GM13976 (cell line): ENCODE measurements around the gene SPAG6.
"Not testable (repeated sequence)": the region's sequence is repeated elsewhere in the genome, so short reads cannot be mapped to it uniquely, and the experiment has no call there.

ENCODE experiments used
- DNase-seq: peaks from one replicate; pipeline ENCODE4 v3.0.0; 2012; ENCODE audit warnings: low spot score
- CTCF ChIP-seq: IDR thresholded peaks from 2 replicates; pipeline ENCODE4 v1.5.1; 2012; ENCODE audit warnings: borderline replicate concordance, mild to moderate bottlenecking; ENCODE audit not compliant: insufficient read depth; ENCODE audit errors: extremely low read depth, missing control alignments, control extremely low read depth
- in situ Hi-C: fragments of 300-500 bp; cut with MboI; formaldehyde crosslinking; loops from one replicate; pipeline ENCODE4 v1.12.0; 2022; ENCODE audit warnings: low sequenced_read_pairs, mixed read lengths, inconsistent platforms; ENCODE audit not compliant: unreplicated experiment

Gene SPAG6

GRCh38 chr10:22345301-22346095 is at the start of gene SPAG6:
Gene SPAG6 (plus strand): TSS chr10:22345496. CDS start chr10:22345612, 116 bp downstream.
- TF ChIP-seq CTCF: no peak
- peak; percentile 48 for DNase-seq
- in situ Hi-C loops: no loop called here

- TF ChIP-seq CTCF: no peak
- in situ Hi-C loops: no loop called here
- no peak for DNase-seq
These were observed 44.1 kb upstream of the SPAG6 start for GRCh38 chr10:22301193-22301592.

- in situ Hi-C loops: no loop called here
These were observed 41.8 kb upstream of the SPAG6 start for GRCh38 chr10:22303461-22303860.

GRCh38 chr10:22305721-22306120 is 39.6 kb upstream of the SPAG6 start:
- no peak for TF ChIP-seq CTCF

More at GRCh38 chr10:22303461-22303860, 41.8 kb upstream of the SPAG6 start:
- no peak for DNase-seq
- no peak for TF ChIP-seq CTCF

GRCh38 chr10:22308390-22308789 is 36.9 kb upstream of the SPAG6 start:
- in situ Hi-C loops: no loop called here
- TF ChIP-seq CTCF: no peak
- peak; percentile 70 for DNase-seq

More at GRCh38 chr10:22305721-22306120, 39.6 kb upstream of the SPAG6 start:
- in situ Hi-C loops: no loop called here
- DNase-seq: no peak

GRCh38 chr10:22309180-22310000 is 35.9 kb upstream of the SPAG6 start:
- in situ Hi-C loops: no loop called here
- no peak for TF ChIP-seq CTCF
- DNase-seq: no peak

GRCh38 chr10:22310012-22310411 is 35.3 kb upstream of the SPAG6 start:
- in situ Hi-C loops, DNase-seq: not testable (repeated sequence)
